Nephron (organoid): ENCODE data around the gene VAPB.
A peak's percentile ranks its signal among the peaks of the same experiment; 100 is the strongest.

Source experiments
- H3K27ac Mint-ChIP-seq, 3 experiments: 2 replicates each; pipeline ENCODE4 v1.8.0; 2020; ENCODE audit warnings: mixed read lengths in 3 of 3, mild to moderate bottlenecking in 2 of 3, moderate library complexity in 1 of 3
- H3K27me3 Mint-ChIP-seq: 2 replicates; pipeline ENCODE4 v1.8.0; 2021; ENCODE audit warnings: low read depth, mild to moderate bottlenecking, moderate library complexity, mixed read lengths
- H3K36me3 Mint-ChIP-seq: 2 replicates; pipeline ENCODE4 v1.8.0; 2020; ENCODE audit warnings: low read depth, mixed read lengths
- H3K4me1 Mint-ChIP-seq: 2 replicates; pipeline ENCODE4 v1.8.0; 2020; ENCODE audit warnings: mixed read lengths
- H3K4me3 Mint-ChIP-seq, 3 experiments: 2 replicates each; pipeline ENCODE4 v1.8.0; 2020; ENCODE audit warnings: mild to moderate bottlenecking in 3 of 3, mixed read lengths in 3 of 3, moderate library complexity in 2 of 3
- H3K9me3 Mint-ChIP-seq: 2 replicates; pipeline ENCODE4 v1.8.0; 2020; ENCODE audit warnings: mixed read lengths
- CTCF ChIP-seq, 3 experiments: fragments of 200-600 bp; sonication (generic); IDR thresholded peaks; one replicate each; pipeline ENCODE4 v1.5.0; 2021; ENCODE audit warnings: antibody characterized with exemption in 3 of 3; ENCODE audit not compliant: unreplicated experiment in 3 of 3

The VAPB gene

DNA sequence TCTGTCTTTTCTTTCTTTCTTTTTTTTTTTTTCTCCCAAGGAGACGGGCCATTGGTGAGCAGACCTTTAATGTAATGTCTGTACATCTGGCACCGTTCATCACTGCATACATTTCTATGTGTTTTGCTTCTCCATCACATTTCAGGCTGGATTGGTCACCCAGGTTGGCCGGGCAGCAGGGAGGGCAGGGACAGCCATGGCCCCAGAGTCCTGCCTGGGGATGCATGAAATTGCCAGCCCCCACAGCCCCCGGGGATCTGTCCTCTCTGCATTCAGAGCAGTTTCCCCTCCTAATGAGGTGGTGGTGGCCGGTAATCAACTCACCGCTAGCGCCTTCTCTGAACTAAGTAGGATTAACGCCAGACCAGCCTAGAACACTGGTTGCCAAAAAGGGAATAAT lies 75.8 kb downstream of the VAPB start:
- peak overlapping the region; percentile 27 to 89 (median 54) for H3K27ac Mint-ChIP-seq

DNA sequence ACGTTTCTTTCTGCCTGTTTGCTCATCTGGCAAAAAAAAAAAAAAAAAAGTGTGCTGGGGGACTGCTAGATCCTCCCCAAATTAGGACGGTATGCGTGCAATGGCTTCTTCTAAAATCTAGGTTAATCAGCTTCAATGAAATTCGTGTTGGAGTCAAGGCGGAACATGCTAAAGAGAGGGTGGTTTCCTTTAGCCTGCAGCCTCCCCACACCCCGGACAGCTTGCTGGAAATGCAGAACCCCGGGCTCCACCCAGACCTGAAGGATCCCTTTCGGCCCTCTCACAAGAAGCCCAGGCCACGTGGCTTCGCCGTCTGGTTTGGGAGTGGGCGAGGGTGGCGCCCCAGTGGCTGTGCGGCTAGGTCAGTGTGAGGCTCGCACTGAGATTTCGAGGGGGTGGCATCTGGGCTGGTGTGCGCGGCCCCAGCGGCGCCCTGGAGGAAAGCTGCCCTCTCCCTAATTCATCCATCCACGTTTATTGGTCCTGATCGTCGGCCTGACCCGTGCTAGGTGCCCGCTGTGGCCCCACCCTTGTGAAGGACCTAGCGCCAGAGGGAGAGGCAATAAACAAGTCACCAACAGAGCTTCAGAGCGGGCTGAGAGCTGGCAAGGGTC lies 77.2 kb downstream of the VAPB start:
- peaks cover 5% of the 10 kb centered on the region for H3K27me3 Mint-ChIP-seq
- H3K9me3 Mint-ChIP-seq: no peaks in the 10 kb centered on the region
- H3K4me3 Mint-ChIP-seq: no peak overlapping the region
- no peak for TF ChIP-seq CTCF (IDR thresholded peaks at IDR 0.05; ENCODE audit: unreplicated experiment in 3 of 3)
- H3K27ac Mint-ChIP-seq: peak overlapping the region in 2 of 3 experiments; percentile 49 to 89
- H3K4me1 Mint-ChIP-seq: peaks cover 44% of the 10 kb centered on the region
- no peaks in the 10 kb centered on the region for H3K36me3 Mint-ChIP-seq

More for the DNA sequence above, 75.8 kb downstream of the VAPB start:
- Mint-ChIP-seq H3K9me3 (no peaks in the 10 kb centered on the region), H3K4me3 (no peak overlapping the region), H3K27me3 (peaks cover 5% of the 10 kb centered on the region), H3K36me3 (no peaks in the 10 kb centered on the region), H3K4me1 (peaks cover 39% of the 10 kb centered on the region)
- TF ChIP-seq CTCF (IDR thresholded peaks at IDR 0.05; ENCODE audit: unreplicated experiment in 3 of 3): no peak

DNA sequence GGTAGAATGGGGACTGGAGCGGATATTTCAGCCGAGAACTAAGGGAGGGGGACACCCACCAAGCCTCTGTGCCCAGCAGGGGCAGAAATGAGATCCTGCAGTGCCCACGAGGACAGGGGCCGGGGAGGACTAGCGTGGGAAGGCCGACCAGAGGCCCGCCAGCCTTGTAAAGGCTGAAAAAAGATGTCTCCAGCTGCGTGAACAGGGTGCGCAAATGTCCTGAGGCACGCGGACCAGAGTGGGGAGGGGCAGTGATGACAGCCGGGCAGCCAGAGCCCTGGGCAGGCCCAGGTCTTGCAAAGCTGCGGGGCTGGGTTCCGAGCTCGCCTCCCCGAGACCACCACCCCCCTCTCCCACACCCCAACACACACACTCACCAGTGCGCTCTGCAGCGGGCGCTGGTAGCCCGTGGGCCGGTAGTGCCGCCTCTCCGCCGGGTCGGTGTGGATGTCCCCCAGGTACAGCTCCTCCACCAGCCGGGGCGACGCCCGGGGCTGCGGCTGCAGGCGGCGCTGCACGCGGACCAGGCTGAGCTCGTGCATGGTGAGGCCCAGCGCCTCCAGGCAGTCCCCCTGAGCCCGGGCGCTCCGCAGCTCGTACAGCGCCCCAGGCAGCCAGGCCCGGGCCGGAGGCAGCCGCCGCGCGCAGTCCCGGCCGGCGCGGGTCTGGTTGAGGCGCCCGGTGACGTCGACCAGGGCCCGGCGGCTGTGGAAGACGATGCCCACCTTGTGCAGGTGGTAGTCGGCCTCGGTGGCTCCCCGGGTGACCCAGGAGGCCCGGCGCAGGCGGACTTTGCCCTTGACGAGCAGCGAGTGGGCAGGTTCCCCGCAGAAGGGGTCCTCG lies 77.9 kb downstream of the VAPB start:
- Mint-ChIP-seq H3K27ac (peak overlapping the region in 2 of 3 experiments; percentile 19 to 40), H3K4me1 (peaks cover 51% of the 10 kb centered on the region), H3K27me3 (peaks cover 5% of the 10 kb centered on the region), H3K4me3 (no peak overlapping the region), H3K36me3 (no peaks in the 10 kb centered on the region), H3K9me3 (no peaks in the 10 kb centered on the region)
- TF ChIP-seq CTCF (IDR thresholded peaks at IDR 0.05; ENCODE audit: unreplicated experiment in 3 of 3): no peak

DNA sequence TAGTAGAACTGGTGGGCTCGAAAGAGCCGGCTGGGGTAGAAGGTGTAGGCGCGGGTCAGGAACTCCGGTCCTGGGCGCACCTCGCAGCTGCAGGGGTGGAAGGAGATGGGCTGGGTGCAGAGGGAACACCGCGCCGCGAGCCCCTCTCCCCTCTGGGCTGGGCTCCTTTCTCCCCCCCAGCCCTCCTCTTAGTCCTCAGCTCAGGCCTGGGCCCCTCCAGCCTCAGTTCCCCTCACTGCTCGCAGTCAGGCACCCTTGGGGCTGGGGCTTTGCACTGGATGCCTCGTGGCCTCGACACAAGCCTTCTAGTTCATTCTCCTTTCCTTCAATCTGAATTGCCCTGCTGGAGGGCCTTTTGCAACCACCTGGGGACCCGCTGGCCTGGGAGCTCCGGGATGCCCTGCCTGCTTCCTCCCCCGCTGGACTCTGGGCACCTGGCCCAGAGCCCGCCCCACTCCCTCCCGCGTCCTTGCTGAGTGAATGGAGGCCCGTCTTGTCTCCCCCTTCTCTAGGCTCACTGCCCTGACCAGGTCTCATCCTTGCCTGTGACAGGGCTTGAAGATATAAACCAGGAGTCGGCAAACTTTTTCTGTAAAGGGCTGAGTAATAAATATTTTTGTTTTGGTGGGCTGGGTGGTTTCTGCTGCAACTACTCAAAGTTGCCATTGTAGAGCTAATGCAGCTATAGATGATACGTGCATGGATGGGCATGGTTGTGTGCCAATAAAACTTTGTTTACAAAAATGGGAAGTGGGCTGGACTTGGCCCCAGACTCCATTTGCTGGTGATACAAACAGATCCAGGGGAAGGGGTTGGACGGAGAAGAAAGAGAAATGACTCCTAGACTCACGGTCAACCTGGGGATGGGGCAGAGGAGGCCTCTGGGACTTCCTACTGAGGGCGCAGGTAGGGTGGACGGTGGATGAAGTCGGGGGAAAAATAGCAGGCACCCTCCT lies 78.8 kb downstream of the VAPB start:
- Mint-ChIP-seq H3K36me3 (no peaks in the 10 kb centered on the region), H3K4me1 (peaks cover 60% of the 10 kb centered on the region), H3K27me3 (peaks cover 5% of the 10 kb centered on the region), H3K4me3 (no peak overlapping the region), H3K9me3 (no peaks in the 10 kb centered on the region), H3K27ac (peak overlapping the region in 2 of 3 experiments; percentile 63 to 76)
- TF ChIP-seq CTCF (IDR thresholded peaks at IDR 0.05; ENCODE audit: unreplicated experiment in 3 of 3): no peak

GRCh38 chr20:58469616-58470015 lies 80.6 kb downstream of the VAPB start:
- Mint-ChIP-seq H3K36me3 (no peaks in the 10 kb centered on the region), H3K4me1 (peaks cover 53% of the 10 kb centered on the region), H3K27me3 (peaks cover 5% of the 10 kb centered on the region), H3K9me3 (no peaks in the 10 kb centered on the region), H3K27ac (peak overlapping the region; percentile 36 to 78 (median 76)), H3K4me3 (no peak overlapping the region)
- TF ChIP-seq CTCF (IDR thresholded peaks at IDR 0.05; ENCODE audit: unreplicated experiment in 3 of 3): no peak
